Left colon (tissue), 2 donors: ENCODE results near the gene ATXN2. TPM values are rescaled to one million over a fixed set of nuclear protein-coding genes. Genes with fewer than 3 reads are reported as not detected.
A peak's percentile ranks its signal among the peaks of the same experiment; 100 is the strongest.

Experiments used
- ATAC-seq: fragments of 200-7000 bp; cut with Tn5 transposase; one replicate; pipeline ENCODE4 v1.9.1; 2020; ENCODE audit warnings: mild to moderate bottlenecking, moderate library complexity
- DNase-seq, 2 donors: peaks; one replicate each; pipeline ENCODE4 v3.0.0-alpha.2; 2020
- intact Hi-C, 2 donors: fragments of 100-400 bp; cut with DNase I in 1 of 2; cut with micrococcal nuclease in 1 of 2; formaldehyde crosslinking; loops; one replicate each; pipeline versions ENCODE4 v1.11.2 to v1.14.0; 2022; cut with DNase I, micrococcal nuclease
- total RNA-seq, 2 donors: library from RNA; stranded (reverse); fragmentation: NEBNext Ultra II Directional; extraction: Animal tissue kit (Norgen Biotek cat#: 25700); gene quantifications; one replicate each; pipeline ENCODE4 v1.2.1, GENCODE V29; 2021
- donor health status: DM: no; HTN: no; CAD: no.
- donor health status: DM: yes; HTN: yes; CAD: no.

The ATXN2 gene
- total RNA-seq, 2 donors from 2014 or later: 43.0 to 64.2 TPM

DNA sequence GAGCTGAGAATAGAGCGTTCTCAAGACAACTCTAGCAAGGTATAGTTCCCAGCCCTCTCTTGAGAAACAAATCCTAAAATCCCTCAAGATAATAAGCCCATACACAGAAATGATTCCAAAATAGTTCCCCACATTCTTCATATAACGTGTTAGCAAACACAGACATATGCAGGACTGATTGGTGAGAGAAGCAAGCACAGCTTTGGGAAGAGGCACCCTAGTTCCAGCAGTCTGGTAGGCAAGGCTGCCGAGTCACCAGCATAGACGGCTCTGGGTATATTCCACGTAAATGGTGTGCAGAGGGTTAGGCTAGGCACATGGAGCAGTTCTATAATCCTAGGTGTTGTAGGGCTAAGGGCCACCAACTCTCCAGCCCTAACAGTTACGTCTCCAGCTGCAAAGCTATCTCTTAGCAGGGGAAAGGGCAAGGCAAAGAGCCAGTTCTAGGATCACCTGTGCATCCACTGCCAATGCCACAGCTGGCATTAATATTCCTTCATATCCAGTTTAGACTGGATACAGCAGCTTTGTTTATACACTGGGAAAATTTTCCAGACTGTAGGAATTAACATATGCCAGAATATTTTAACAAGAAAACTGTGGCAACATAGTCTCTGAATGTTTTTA is 140.5 kb downstream of the ATXN2 start:
- DNase-seq: no peak
- ATAC-seq: peak; percentile 11
- intact Hi-C loops: no loop called here

DNA sequence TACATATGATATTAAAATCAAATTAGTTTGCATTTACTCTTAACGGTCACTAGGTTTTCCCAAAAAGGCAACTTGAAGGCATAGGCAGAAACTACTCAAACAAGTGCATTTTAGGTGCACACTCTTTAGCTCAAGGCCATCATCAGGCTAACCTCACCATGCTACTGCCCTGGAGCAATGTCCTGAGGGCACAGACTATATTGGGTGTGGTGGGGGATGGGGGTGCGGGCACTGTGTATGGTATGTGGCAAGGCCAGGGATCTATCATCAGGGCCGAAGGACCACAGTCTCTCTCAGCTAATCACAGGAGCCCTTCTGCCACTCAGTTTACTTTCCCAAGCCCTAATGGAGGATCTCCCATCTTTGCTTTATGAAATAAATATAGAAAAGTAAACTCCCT is 141.5 kb downstream of the ATXN2 start:
- ATAC-seq: no peak
- intact Hi-C loops: no loop called here
- no peak for DNase-seq

- ATAC-seq (no peak), DNase-seq (no peak)
- intact Hi-C loops: no loop called here
Observed at GRCh38 chr12:111457071-111457470, 142.0 kb downstream of the ATXN2 start.

DNA sequence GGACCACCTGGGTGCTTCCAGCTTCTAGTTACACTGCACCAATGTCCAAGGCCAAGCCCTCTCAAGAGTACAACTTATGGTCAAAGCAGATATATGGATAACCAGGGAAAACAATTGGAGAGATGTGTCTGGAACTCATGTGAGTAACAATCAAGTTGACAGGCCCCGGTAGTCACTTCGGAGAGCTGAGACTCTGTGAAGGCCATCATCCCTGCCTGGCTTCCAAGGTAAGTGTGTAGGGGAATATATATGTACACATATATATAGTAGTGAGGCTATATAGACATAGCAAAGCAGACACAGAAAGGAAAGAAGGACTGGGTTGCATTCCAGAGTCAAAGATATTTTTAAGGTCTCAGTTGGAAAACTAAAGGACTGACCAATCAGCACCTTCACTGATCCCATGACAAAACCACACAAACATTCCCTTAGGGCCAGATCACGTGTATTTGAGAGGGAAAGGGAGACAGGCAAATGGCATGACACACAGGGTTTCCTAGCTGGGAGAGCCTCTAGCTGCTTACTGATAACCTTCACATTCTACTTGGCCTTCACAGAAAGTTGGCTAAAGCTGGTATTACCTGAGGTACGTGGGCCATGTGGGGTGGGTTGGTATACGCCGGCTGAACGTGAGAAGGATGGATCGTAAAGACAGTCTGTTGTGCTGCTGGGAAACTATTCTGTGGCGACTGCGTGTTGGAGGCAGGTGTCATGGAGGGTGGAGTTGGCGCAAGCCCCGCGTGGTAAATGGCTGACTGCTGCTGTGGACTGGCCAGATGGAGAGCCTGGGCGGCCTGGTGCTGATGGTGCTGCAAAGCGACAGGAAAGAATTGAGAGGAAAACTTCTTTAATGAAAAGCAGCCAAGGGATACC is 143.4 kb downstream of the ATXN2 start:
- intact Hi-C loops: no loop called here
- DNase-seq: no peak
- ATAC-seq: no peak

DNA sequence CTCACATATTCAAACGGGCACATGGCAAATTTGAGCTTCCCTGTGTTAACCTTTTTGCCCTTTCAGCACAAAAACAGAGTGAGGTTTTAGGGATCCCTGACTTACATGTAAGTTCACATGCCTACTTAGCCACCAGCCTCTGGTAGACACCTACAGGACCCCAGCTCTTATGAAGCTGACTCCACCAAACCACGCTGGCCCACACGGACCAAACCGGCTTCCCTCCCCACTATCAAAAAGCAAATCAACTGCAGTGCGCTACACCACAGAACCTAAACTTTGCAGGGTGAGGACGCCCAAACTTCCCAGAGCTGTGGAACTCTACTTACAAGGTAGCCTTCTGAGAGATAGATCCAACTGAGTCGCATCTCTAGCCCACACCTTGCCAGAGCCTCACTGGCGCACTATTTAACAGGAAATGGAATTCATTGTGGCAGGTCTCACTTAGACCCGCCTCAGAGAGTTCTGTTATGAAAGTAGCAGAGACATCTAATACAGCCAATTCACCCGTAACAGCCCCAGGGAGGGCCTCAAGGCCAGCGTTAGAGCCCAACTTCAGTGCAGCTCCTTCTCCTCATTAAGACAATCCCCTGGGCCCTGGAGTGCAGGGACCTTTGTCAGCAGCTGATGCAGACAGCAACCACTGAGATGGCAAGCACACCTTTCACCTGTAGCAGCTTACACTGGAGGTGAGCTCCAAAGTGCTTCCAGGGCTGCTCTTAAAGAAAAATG is 144.2 kb downstream of the ATXN2 start:
- intact Hi-C loops: loop anchor here in 1 of 2 donors (5.0 kb wide), 1 partner anchor 53 kb away; no protein-coding TSS in a partner anchor
- ATAC-seq: no peak
- DNase-seq: no peak

GRCh38 chr12:111454311-111454710 is 144.8 kb downstream of the ATXN2 start:
- intact Hi-C loops: loop anchor here in 1 of 2 donors (5.0 kb wide), 1 partner anchor 52 kb away; no protein-coding TSS in a partner anchor
- no peak for DNase-seq
- no peak for ATAC-seq

DNA sequence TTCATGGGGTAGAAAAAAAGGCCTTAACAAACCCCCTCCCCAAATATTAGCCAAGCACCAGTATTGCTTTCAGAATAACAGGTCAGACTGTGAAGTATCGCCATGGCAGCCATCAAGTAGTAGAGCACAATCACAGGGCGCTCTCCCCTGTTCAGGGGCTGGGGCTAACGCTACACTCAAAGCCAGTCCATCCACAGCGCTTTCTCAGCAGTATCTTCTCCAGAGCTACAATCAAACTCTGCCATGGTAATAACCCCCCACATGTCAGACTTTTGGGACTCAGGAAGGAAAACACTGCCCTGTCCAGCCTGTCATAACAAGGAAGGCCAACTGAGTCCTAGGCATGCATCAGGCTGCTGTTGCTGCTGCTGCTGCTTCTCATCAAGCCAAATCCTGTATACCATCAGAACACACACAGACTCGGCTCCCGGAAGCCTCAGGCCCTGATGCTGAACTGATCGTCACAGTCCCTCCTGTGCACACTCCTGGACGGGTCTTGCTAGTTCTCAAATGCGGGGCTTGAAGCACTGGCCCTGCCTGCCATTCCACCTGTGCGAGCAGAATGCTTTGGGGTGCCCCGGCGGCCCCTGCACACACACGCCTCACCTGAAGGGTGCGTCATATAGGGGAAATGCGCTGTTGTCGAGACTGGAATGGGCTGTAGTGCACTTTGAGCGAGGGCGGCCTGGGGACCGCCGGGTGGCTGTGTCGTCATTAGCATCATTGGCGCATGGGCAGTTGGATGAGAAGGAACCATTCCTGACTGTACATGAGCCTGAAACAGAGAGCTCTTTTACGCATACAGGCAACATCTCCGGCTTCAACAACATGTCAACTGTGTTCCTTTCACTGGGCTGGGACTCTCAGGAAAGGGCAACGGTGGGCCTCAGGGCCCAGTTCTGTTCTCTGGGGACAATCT is 145.8 kb downstream of the ATXN2 start:
- ATAC-seq (no peak), DNase-seq (no peak)
- intact Hi-C loops: loop anchor here in 1 of 2 donors (5.0 kb wide), 1 partner anchor 51 kb away; no protein-coding TSS in a partner anchor

GRCh38 chr12:111451649-111452129 is 147.4 kb downstream of the ATXN2 start:
- intact Hi-C loops: loop anchor here (2.0 to 5.0 kb wide), 2 partner anchors 49 to 55 kb away; no protein-coding TSS in a partner anchor
- no peak for DNase-seq
- peak; percentile 35 for ATAC-seq

- DNase-seq: no peak
- no peak for ATAC-seq
- intact Hi-C loops: loop anchor here (2.0 to 5.0 kb wide), 2 partner anchors 49 to 54 kb away; no protein-coding TSS in a partner anchor
Observed at GRCh38 chr12:111451232-111451631, 147.9 kb downstream of the ATXN2 start.

- DNase-seq (no peak), ATAC-seq (no peak)
- intact Hi-C loops: loop anchor here (2.0 to 5.0 kb wide), 2 partner anchors 48 to 54 kb away; no protein-coding TSS in a partner anchor
Observed at GRCh38 chr12:111450676-111451075, 148.4 kb downstream of the ATXN2 start.

DNA sequence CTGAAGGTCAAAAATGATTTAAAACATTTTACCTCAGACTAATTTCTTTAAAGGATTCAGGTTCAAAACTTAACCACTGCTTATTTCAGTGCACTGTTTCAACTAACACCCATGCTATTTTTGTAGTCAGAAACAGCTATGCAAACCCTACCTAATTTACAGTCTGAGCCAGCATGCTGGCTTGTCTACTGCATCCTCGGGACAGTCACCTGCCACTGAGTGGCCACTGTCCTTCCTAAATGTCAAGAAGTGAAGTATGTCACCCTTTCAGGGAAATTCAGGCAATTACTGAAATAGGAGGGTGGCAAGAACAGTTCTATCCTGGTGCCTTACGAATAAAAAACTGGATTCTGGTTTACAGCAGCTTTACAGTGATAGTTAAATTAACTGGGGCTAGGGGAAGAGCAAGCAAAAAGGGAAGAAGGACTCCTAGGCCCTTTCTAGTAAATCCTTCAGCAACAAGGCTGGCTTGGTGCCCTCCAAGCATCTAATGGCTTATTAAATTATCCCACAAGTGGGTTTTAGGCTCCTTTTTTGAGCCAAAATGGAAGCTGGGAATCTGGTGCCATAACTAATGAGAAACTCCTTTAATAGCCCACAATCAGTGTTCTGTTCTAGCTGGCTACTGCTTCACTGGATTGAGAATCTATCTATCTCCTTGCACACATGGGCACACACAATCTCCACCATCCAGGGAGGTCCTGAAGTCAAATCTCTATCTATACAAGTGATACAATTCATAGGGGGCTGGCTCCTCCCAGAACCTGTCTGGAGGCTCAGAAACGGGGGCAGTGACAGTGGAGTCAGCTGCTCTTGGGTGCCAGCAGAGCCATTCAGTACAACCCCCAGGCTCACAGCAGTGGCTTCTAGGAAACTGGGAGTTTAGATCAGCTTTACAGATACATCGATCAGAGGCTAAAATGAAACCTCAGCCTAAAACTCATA is 150.0 kb downstream of the ATXN2 start:
- no peak for DNase-seq
- ATAC-seq: no peak
- intact Hi-C loops: no loop called here

GRCh38 chr12:111448266-111448830 is 150.8 kb downstream of the ATXN2 start:
- DNase-seq (no peak), ATAC-seq (no peak)
- intact Hi-C loops: no loop called here

DNA sequence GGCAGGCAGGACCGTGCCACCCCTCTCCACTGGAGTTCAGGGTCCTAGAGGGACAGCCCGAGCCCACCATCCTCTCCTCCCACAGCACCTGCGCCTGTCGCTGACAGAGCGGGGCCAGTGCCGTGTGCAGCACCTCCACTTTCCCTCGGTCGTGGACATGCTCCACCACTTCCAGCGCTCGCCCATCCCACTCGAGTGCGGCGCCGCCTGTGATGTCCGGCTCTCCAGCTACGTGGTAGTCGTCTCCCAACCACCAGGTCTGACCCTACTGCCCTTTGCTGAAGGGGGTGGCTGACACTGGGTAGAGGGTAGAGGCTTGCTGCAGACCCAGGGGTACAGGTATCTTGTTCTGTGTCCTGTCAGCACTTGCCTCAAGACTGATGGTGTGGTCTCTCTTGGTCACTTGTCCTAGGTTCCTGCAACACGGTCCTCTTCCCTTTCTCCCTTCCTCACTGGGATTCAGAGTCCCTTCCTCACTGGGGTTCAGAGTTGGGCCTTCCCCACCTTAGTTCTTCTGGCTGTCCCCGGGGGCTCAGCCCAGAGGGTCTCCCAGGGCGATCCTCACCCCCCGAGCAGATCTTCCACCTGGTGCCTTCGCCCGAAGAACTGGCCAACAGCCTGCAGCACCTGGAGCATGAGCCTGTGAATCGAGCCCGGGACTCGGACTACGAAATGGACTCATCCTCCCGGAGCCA is 151.4 kb downstream of the ATXN2 start:
- DNase-seq: no peak
- intact Hi-C loops: no loop called here
- no peak for ATAC-seq

DNA sequence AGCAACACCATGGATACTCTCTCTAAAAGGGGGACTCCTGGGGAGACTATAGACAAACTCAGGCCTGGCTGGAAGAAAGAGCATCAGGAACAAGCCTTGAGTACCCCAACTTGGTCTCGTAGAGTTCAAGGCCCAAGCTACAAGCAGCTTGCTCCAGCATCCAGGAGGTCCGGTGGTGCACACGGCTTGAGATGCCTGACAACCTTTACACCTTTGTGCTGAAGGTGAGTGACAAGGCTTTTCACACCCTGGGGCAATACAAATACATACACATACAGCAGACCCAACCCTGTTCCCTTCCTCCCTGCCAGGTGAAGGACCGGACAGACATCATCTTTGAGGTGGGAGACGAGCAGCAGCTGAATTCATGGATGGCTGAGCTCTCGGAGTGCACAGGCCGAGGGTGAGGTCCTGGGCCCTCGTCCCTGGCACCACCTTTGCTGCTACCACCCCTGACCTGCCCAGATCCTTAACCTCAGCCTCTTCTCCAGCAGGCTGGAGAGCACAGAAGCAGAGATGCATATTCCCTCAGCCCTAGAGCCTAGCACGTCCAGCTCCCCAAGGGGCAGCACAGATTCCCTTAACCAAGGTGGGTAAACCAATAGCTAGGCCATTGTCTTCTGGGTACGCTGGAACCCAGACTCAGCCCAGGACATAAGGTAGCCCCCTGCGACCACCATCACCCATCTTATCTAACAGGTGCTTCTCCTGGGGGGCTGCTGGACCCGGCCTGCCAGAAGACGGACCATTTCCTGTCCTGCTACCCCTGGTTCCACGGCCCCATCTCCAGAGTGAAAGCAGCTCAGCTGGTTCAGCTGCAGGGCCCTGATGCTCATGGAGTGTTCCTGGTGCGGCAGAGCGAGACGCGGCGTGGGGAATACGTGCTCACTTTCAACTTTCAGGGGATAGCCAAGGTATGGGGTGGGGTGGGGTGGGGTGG is 152.2 kb downstream of the ATXN2 start:
- no peak for DNase-seq
- peak; percentile 45 for ATAC-seq
- intact Hi-C loops: no loop called here
